IMR-90 (cell line): ENCODE data around the gene EPAS1. TPM values are rescaled to one million over a fixed set of nuclear protein-coding genes. Genes with fewer than 3 reads are reported as not detected.

Experiments used
- ATAC-seq: fragments of 200-7000 bp; cut with Tn5 transposase; 2 replicates; pipeline ENCODE4 v1.9.1; 2020; ENCODE audit warnings: low read depth, mild to moderate bottlenecking, moderate library complexity
- BruUV-seq: library from RNA; stranded (reverse); fragments of 400-500 nt; replicated peaks from 2 replicates; lab custom pipeline; 2021; lab: Mats Ljungman, UMichigan
- CTCF ChIA-PET: fragments of 300-600 bp; formaldehyde crosslinking; extraction: SDS; loops from one replicate; lab custom pipeline; 2021; ENCODE audit warnings: antibody characterized with exemption; lab: Yijun Ruan, JAX
- POLR2A ChIA-PET: fragments of 300-600 bp; sonication (Branson Sonifier 250); formaldehyde crosslinking; loops from one replicate; lab custom pipeline; 2022; ENCODE audit warnings: antibody characterized with exemption; ENCODE audit not compliant: unreplicated experiment; lab: Charles Lee
- DNase-seq: peaks from one replicate; pipeline ENCODE4 v3.0.0; 2013
- H2AFZ ChIP-seq: replicated peaks from 2 replicates; pipeline ENCODE3; 2013; ENCODE audit warnings: low read length, mild to moderate bottlenecking; ENCODE audit not compliant: poor library complexity
- H2AK5ac ChIP-seq: 2 replicates; pipeline ENCODE4 v1.6.1; 2013; ENCODE audit warnings: low read depth, low read length, inconsistent platforms
- H2AK9ac ChIP-seq: replicated peaks from 2 replicates; pipeline ENCODE3; 2013; ENCODE audit warnings: mild to moderate bottlenecking, low read depth, low read length, moderate library complexity; ENCODE audit not compliant: poor library complexity
- H2BK120ac ChIP-seq: 2 replicates; pipeline ENCODE4 v1.6.1; 2013; ENCODE audit warnings: low read depth, low read length, inconsistent platforms
- H2BK15ac ChIP-seq: 3 replicates; pipeline ENCODE4 v1.6.1; 2013; ENCODE audit warnings: low read depth, low read length, inconsistent platforms
- H2BK20ac ChIP-seq: 2 replicates; pipeline ENCODE4 v1.6.1; 2013; ENCODE audit warnings: low read depth, mild to moderate bottlenecking, inconsistent platforms, low read length, moderate library complexity
- H2BK5ac ChIP-seq: 2 replicates; pipeline ENCODE4 v1.6.1; 2013; ENCODE audit warnings: mild to moderate bottlenecking, low read depth, low read length, inconsistent platforms; ENCODE audit not compliant: poor library complexity, severe bottlenecking
- H3K14ac ChIP-seq: replicated peaks from 2 replicates; pipeline ENCODE4 v1.6.1; 2013; ENCODE audit warnings: low read depth, low read length, inconsistent platforms
- H3K18ac ChIP-seq: 2 replicates; pipeline ENCODE4 v1.6.1; 2013; ENCODE audit warnings: low read depth, low read length, control low read depth
- H3K23ac ChIP-seq: 2 replicates; pipeline ENCODE4 v1.6.1; 2013; ENCODE audit warnings: low read depth, low read length, inconsistent platforms
- H3K27ac ChIP-seq: 2 replicates; pipeline ENCODE4 v1.5.1; 2013; ENCODE audit warnings: mild to moderate bottlenecking, control low read depth, low read length; ENCODE audit not compliant: insufficient read depth
- H3K27me3 ChIP-seq: 2 replicates; pipeline ENCODE4 v1.6.1; 2013; ENCODE audit warnings: low read length; ENCODE audit not compliant: control insufficient read depth, insufficient read depth
- H3K36me3 ChIP-seq: 2 replicates; pipeline ENCODE4 v1.6.1; 2013; ENCODE audit warnings: low read length, mixed read lengths; ENCODE audit not compliant: control insufficient read depth, insufficient read depth
- H3K4ac ChIP-seq: 2 replicates; pipeline ENCODE4 v1.6.1; 2013; ENCODE audit warnings: low read depth, low read length, inconsistent platforms
- H3K4me1 ChIP-seq: 2 replicates; pipeline ENCODE4 v1.6.1; 2013; ENCODE audit warnings: low read length, mixed read lengths; ENCODE audit not compliant: control insufficient read depth, insufficient read depth
- H3K4me2 ChIP-seq: 2 replicates; pipeline ENCODE4 v1.6.1; 2013; ENCODE audit warnings: low read depth, mild to moderate bottlenecking, control low read depth, low read length, moderate library complexity
- H3K4me3 ChIP-seq: 2 replicates; pipeline ENCODE4 v1.5.1; 2013; ENCODE audit warnings: low read depth, mild to moderate bottlenecking, control low read depth, low read length, moderate library complexity; ENCODE audit not compliant: insufficient read depth
- H3K56ac ChIP-seq: 2 replicates; pipeline ENCODE4 v1.6.1; 2013; ENCODE audit warnings: low read length, inconsistent platforms; ENCODE audit not compliant: insufficient read depth; ENCODE audit errors: extremely low read depth
- H3K79me1 ChIP-seq, 2 experiments: 2 replicates each; pipeline ENCODE4 v1.6.1; 2013; ENCODE audit warnings: low read length in 2 of 2, inconsistent platforms in 1 of 2, low read depth in 1 of 2
- H3K9ac ChIP-seq: 2 replicates; pipeline ENCODE4 v1.6.1; 2013; ENCODE audit warnings: low read depth, low read length, control low read depth
- H3K9me1 ChIP-seq: 2 replicates; pipeline ENCODE4 v1.6.1; 2013; ENCODE audit warnings: low read length, inconsistent platforms; ENCODE audit not compliant: insufficient read depth
- H3K9me3 ChIP-seq: 2 replicates; pipeline ENCODE4 v1.6.1; 2013; ENCODE audit warnings: low read length; ENCODE audit not compliant: control insufficient read depth, insufficient read depth
- H4K20me1 ChIP-seq: 2 replicates; pipeline ENCODE4 v1.6.1; 2013; ENCODE audit warnings: low read length, inconsistent platforms; ENCODE audit not compliant: insufficient read depth
- H4K5ac ChIP-seq: 2 replicates; pipeline ENCODE4 v1.6.1; 2013; ENCODE audit warnings: mild to moderate bottlenecking, low read depth, low read length, control low read depth
- H4K8ac ChIP-seq, 2 experiments: 2 replicates each; pipeline ENCODE4 v1.6.1; 2013; ENCODE audit warnings: low read depth in 2 of 2, low read length in 2 of 2, control low read depth in 1 of 2, inconsistent platforms in 1 of 2
- H4K91ac ChIP-seq: 2 replicates; pipeline ENCODE4 v1.6.1; 2013; ENCODE audit warnings: low read depth, low read length, inconsistent platforms; ENCODE audit not compliant: insufficient read depth
- CEBPB ChIP-seq: IDR thresholded peaks from 2 replicates; pipeline ENCODE4 v1.6.1; 2012; ENCODE audit warnings: low read depth, low read length, improper control_type of control experiment
- CHD1 ChIP-seq: IDR thresholded peaks from 2 replicates; pipeline ENCODE4 v1.6.1; 2012; ENCODE audit warnings: low read depth, low read length, improper control_type of control experiment
- POLR2A ChIP-seq: IDR thresholded peaks from 2 replicates; pipeline ENCODE4 v1.6.1; 2012; ENCODE audit warnings: mild to moderate bottlenecking, low read depth, low read length
- WGBS, 2 experiments: methylation state at CpG; one replicate each; pipeline versions ENCODE4 v1.1.5 to v1.1.7; 2013; ENCODE audit warnings: missing lambda C conversion rate in 2 of 2; ENCODE audit not compliant: insufficient read length in 1 of 2; ENCODE audit errors: extremely low coverage in 2 of 2; 5-methylcytosine and 5-hydroxymethylcytosine counted together
- dilution Hi-C: fragments of 300-500 bp; cut with HindIII; formaldehyde crosslinking; loops from one replicate; pipeline ENCODE4 v1.14.3; 2018; ENCODE audit warnings: low sequenced_read_pairs; ENCODE audit not compliant: unreplicated experiment
- in situ Hi-C: fragments of 300-500 bp; cut with MboI; formaldehyde crosslinking; loops from 3 replicates; pipeline ENCODE4 v1.14.3; 2019; ENCODE audit warnings: low sequenced_read_pairs, inconsistent platforms, mixed read lengths
- intact Hi-C: fragments of 100-400 bp; cut with micrococcal nuclease; formaldehyde crosslinking; loops from 2 replicates; pipeline ENCODE4 v1.10.0; 2022
- polyA plus RNA-seq, 3 experiments: library from polyadenylated mRNA; depleted of rRNA; stranded (reverse); fragments of >200 nt; gene quantifications; 2 replicates each; pipeline ENCODE4 v1.2.3, GENCODE V29; 2012; ENCODE audit warnings: low replicate concordance in 1 of 3
- total RNA-seq: library from RNA; depleted of rRNA; stranded (reverse); fragments of >200 nt; gene quantifications from 2 replicates; pipeline ENCODE4 v1.2.3, GENCODE V29; 2012

Gene EPAS1
- total and polyA plus RNA-seq, 2 of the 4 experiments (the other 2 are of a cell fraction), result 40.7 to 120 TPM

DNA sequence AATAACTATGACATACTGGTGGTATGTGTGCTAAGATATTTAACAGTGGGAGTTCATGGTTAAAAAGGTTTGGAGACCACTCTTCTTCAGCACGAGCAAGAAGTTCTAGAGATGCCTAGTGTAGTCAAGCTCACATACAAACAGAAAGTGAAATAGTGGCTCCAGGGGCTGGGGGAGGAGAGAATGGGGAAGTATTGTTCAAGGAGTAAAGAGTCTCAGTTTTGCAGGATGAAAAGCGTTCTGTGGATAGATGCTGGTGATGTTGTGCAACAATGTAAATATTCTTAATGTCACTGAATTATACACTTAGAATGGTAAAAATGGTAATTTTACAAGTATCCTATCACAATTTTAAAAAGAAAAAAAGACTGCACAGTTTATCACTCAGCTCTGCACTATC is 29.0 kb upstream of the EPAS1 start:
- ChIA-PET CTCF (no interaction called here), POLR2A (interaction anchor here (0.6 kb wide), 1 partner anchor 26 kb away, joined by 4 read pairs; no protein-coding TSS in a partner anchor)
- in situ Hi-C loops (no loop called here), dilution Hi-C loops (no loop called here), intact Hi-C loops (no loop called here)
- DNase-seq (no peak), ATAC-seq (peak; percentile 68; the same call in 1 of the 2 replicates)
- Histone ChIP-seq H2AK5ac (no peak overlapping the region), H3K56ac (no peak overlapping the region), H3K14ac (no peak overlapping the region), H3K9ac (no peak overlapping the region), H3K9me3 (no peaks in the 10 kb centered on the region), H3K4me1 (peaks cover 4% of the 10 kb centered on the region; the same call in 1 of the 2 replicates), H3K9me1 (no peaks in the 10 kb centered on the region; the same call in 1 of the 2 replicates), H3K4ac (no peak overlapping the region), H3K4me3 (no peak overlapping the region), H3K4me2 (peak overlapping the region; percentile 1; the same call in 1 of the 2 replicates), H3K27ac (no peak overlapping the region), H2AK9ac (no peak overlapping the region), H3K27me3 (peaks cover 9% of the 10 kb centered on the region), H2BK20ac (no peak overlapping the region), H3K18ac (no peak overlapping the region), H2AFZ (no peak overlapping the region), H2BK120ac (no peak overlapping the region), H3K79me1 (no peaks in the 10 kb centered on the region), H3K36me3 (no peaks in the 10 kb centered on the region), H4K5ac (no peak overlapping the region), H2BK15ac (no peak overlapping the region), H2BK5ac (no peak overlapping the region), H3K23ac (no peak overlapping the region), H4K8ac (no peak overlapping the region), H4K91ac (no peak overlapping the region), H4K20me1 (no peaks in the 10 kb centered on the region)
- no TSS peak for BruUV-seq
- TF ChIP-seq CEBPB, result peak; percentile 68
- TF ChIP-seq POLR2A, result no peak
- TF ChIP-seq CHD1, result no peak
- WGBS, 2 experiments, result no CpG with 5 or more reads among the region's 2 CpGs
